ENCODE results near the gene TBL3.

The TBL3 gene

GRCh38 chr16:1945559-1946391 is 26.1 kb upstream of the TBL3 start:
- H3K4me1 Mint-ChIP-seq: peaks cover 27% of the 10 kb centered on the region
- peaks cover 6% of the 10 kb centered on the region for H3K9me3 Mint-ChIP-seq
- H3K4me3 Mint-ChIP-seq: no peak overlapping the region
- no peak overlapping the region for H3K27ac Mint-ChIP-seq
- TF ChIP-seq CTCF (IDR thresholded peaks at IDR 0.05): no peak
- H3K36me3 Mint-ChIP-seq (ENCODE audit: low read depth): no peaks in the 10 kb centered on the region
- peaks cover 11% of the 10 kb centered on the region for H3K27me3 Mint-ChIP-seq (ENCODE audit: low read depth, poor library complexity)
- DNase-seq: no peak

GRCh38 chr16:1946495-1947368 is 25.1 kb upstream of the TBL3 start:
- Mint-ChIP-seq H3K9me3 (peaks cover 6% of the 10 kb centered on the region), H3K36me3 (ENCODE audit: low read depth) (no peaks in the 10 kb centered on the region), H3K4me1 (peaks cover 23% of the 10 kb centered on the region), H3K27me3 (ENCODE audit: low read depth, poor library complexity) (peaks cover 11% of the 10 kb centered on the region), H3K4me3 (no peak overlapping the region), H3K27ac (no peak overlapping the region)
- DNase-seq: no peak
- TF ChIP-seq CTCF (IDR thresholded peaks at IDR 0.05): no peak

- Mint-ChIP-seq H3K27ac (no peak overlapping the region), H3K4me1 (peaks cover 18% of the 10 kb centered on the region), H3K9me3 (peaks cover 6% of the 10 kb centered on the region), H3K4me3 (no peak overlapping the region), H3K36me3 (ENCODE audit: low read depth) (no peaks in the 10 kb centered on the region), H3K27me3 (ENCODE audit: low read depth, poor library complexity) (peaks cover 11% of the 10 kb centered on the region)
- no peak for DNase-seq
- no peak for TF ChIP-seq CTCF (IDR thresholded peaks at IDR 0.05)
Observed at GRCh38 chr16:1947369-1947670, 24.5 kb upstream of the TBL3 start.

- Mint-ChIP-seq H3K36me3 (ENCODE audit: low read depth) (no peaks in the 10 kb centered on the region), H3K9me3 (peaks cover 2% of the 10 kb centered on the region), H3K4me1 (peaks cover 20% of the 10 kb centered on the region), H3K4me3 (no peak overlapping the region), H3K27me3 (ENCODE audit: low read depth, poor library complexity) (peaks cover 4% of the 10 kb centered on the region), H3K27ac (no peak overlapping the region)
- no peak for TF ChIP-seq CTCF (IDR thresholded peaks at IDR 0.05)
- no peak for DNase-seq
Observed at GRCh38 chr16:1949507-1949906, 22.3 kb upstream of the TBL3 start.

GRCh38 chr16:1950047-1950446 is 21.8 kb upstream of the TBL3 start:
- Mint-ChIP-seq H3K9me3 (no peaks in the 10 kb centered on the region), H3K4me1 (peaks cover 18% of the 10 kb centered on the region), H3K36me3 (ENCODE audit: low read depth) (no peaks in the 10 kb centered on the region), H3K4me3 (no peak overlapping the region), H3K27me3 (ENCODE audit: low read depth, poor library complexity) (peaks cover 4% of the 10 kb centered on the region), H3K27ac (no peak overlapping the region)
- TF ChIP-seq CTCF (IDR thresholded peaks at IDR 0.05): no peak
- no peak for DNase-seq

All from nephron progenitor cell (in vitro differentiated cells).